Measurements from ENCODE around the gene PDLIM5.

DNA sequence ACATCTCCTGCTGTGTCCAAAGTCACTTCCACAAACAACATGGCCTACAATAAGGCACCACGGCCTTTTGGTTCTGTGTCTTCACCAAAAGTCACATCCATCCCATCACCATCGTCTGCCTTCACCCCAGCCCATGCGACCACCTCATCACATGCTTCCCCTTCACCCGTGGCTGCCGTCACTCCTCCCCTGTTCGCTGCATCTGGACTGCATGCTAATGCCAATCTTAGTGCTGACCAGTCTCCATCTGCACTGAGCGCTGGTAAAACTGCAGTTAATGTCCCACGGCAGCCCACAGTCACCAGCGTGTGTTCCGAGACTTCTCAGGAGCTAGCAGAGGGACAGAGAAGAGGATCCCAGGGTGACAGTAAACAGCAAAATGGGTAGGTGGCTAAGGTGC is 123.9 kb downstream of the PDLIM5 start:
- no peak for TF ChIP-seq POLR2AphosphoS5 (IDR thresholded peaks at IDR 0.05; ENCODE audit: low read depth, low read length)
- no peak for TF ChIP-seq POLR2A (IDR thresholded peaks at IDR 0.05; ENCODE audit: low read depth, low read length)

All from GM12892 (cell line).